Measurements from ENCODE around the gene PTPRN2. TPM values are rescaled to one million over a fixed set of nuclear protein-coding genes. Genes with fewer than 3 reads are reported as not detected.

The PTPRN2 gene
- total RNA-seq, 1 experiment from 2014 or later: not detected

DNA sequence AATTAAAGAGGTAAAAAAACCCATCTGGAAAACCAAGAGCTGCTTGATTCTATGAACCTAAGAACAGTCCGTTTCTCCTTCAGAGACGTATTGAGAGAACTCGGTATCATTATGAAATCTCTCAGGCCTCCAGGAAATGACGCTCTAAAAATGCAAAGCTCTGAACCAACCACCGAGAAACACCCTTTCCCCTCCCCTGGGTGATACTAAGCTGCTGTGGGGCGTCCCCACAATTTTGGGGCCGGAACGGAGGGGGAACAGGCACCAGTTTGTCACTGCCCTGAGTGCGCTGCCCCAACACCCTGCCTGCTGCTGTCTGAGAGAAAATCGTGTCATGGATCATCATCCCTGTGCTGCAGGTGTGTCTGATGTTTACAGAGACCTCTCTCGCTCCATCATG lies 741.4 kb downstream of the PTPRN2 start:
- ChIA-PET POLR2A (ENCODE audit: unreplicated experiment) (no interaction called here), CTCF (no interaction called here)
- no peak overlapping the region for H2AFZ ChIP-seq
- H3K79me2 ChIP-seq (ENCODE audit: low read depth): no peaks in the 10 kb centered on the region
- TF ChIP-seq EZH2 (IDR thresholded peaks at IDR 0.05; ENCODE audit: low read depth): 0 out of 2 replicates have a peak, but pooled peaks have one; percentile 23
- no peak for TF ChIP-seq CTCF (conservative IDR thresholded peaks at IDR 0.05)
- no peaks in the 10 kb centered on the region for H3F3A ChIP-seq (ENCODE audit: insufficient read depth, low read depth)
- H3K36me3 ChIP-seq (ENCODE audit: low read depth): no peaks in the 10 kb centered on the region
- H3K9me2 ChIP-seq (ENCODE audit: insufficient read depth): no peaks in the 10 kb centered on the region
- no TSS peak for BruUV-seq (replicated peaks)
- no peaks in the 10 kb centered on the region for H4K20me1 ChIP-seq (ENCODE audit: insufficient read depth)
- intact Hi-C loops (cut with micrococcal nuclease; ENCODE audit: unreplicated experiment): no loop called here
- no peaks in the 10 kb centered on the region for H3K9me3 ChIP-seq (ENCODE audit: insufficient read depth, low read depth)
- H3K4me3 ChIP-seq: no peak overlapping the region
- H3K27ac ChIP-seq: no peak overlapping the region
- H3K4me1 ChIP-seq (replicated peaks; ENCODE audit: insufficient read depth): no peaks in the 10 kb centered on the region
- no peak overlapping the region for H3K4me2 ChIP-seq
- H3K27me3 ChIP-seq (ENCODE audit: insufficient read depth, low read depth): peaks cover 99% of the 10 kb centered on the region
- no peak for DNase-seq

GRCh38 chr7:157845203-157845835 lies 742.3 kb downstream of the PTPRN2 start:
- intact Hi-C loops (cut with micrococcal nuclease; ENCODE audit: unreplicated experiment): no loop called here
- H3K4me3 ChIP-seq: no peak overlapping the region
- POLR2A ChIA-PET (ENCODE audit: unreplicated experiment): no interaction called here
- H3K4me2 ChIP-seq: no peak overlapping the region
- H2AFZ ChIP-seq: no peak overlapping the region
- no peak overlapping the region for H3K27ac ChIP-seq
- H3K4me1 ChIP-seq (replicated peaks; ENCODE audit: insufficient read depth): no peaks in the 10 kb centered on the region
- TF ChIP-seq CTCF (conservative IDR thresholded peaks at IDR 0.05) (no peak), EZH2 (IDR thresholded peaks at IDR 0.05; ENCODE audit: low read depth) (no peak)
- no peaks in the 10 kb centered on the region for H4K20me1 ChIP-seq (ENCODE audit: insufficient read depth)
- CTCF ChIA-PET: no interaction called here
- peaks cover 99% of the 10 kb centered on the region for H3K27me3 ChIP-seq (ENCODE audit: insufficient read depth, low read depth)
- H3K36me3 ChIP-seq (ENCODE audit: low read depth): no peaks in the 10 kb centered on the region
- H3K9me2 ChIP-seq (ENCODE audit: insufficient read depth): no peaks in the 10 kb centered on the region
- H3F3A ChIP-seq (ENCODE audit: insufficient read depth, low read depth): no peaks in the 10 kb centered on the region
- no TSS peak for BruUV-seq (replicated peaks)
- no peaks in the 10 kb centered on the region for H3K9me3 ChIP-seq (ENCODE audit: insufficient read depth, low read depth)
- H3K79me2 ChIP-seq (ENCODE audit: low read depth): no peaks in the 10 kb centered on the region
- DNase-seq: no peak

DNA sequence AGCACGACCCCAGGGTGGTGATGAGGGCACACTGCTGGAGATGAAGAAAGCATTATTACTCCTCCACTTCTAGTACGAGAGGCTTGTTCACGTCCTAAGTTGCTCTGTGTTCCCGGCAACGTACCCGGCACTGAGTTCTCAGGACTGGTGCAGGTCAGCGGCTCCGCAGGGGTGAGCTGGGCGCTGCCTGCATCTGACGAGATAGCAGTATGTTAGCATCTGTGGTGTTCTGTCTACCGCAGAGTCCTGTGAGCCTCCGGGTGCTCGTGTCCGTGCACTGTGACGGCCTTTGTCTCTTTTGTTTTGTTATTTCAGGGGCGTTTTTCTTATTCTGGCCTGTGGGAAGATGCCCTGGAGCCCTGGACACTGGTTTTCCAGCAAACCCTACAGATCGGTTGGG lies 743.0 kb downstream of the PTPRN2 start:
- no peaks in the 10 kb centered on the region for H3K4me1 ChIP-seq (replicated peaks; ENCODE audit: insufficient read depth)
- H3K9me3 ChIP-seq (ENCODE audit: insufficient read depth, low read depth): no peaks in the 10 kb centered on the region; the same call in 1 of the 2 replicates
- POLR2A ChIA-PET (ENCODE audit: unreplicated experiment): no interaction called here
- no peak for DNase-seq
- H2AFZ ChIP-seq: no peak overlapping the region
- TF ChIP-seq EZH2 (IDR thresholded peaks at IDR 0.05; ENCODE audit: low read depth) (no peak), CTCF (conservative IDR thresholded peaks at IDR 0.05) (no peak)
- no TSS peak for BruUV-seq (replicated peaks)
- H3K79me2 ChIP-seq (ENCODE audit: low read depth): no peaks in the 10 kb centered on the region
- H3K27me3 ChIP-seq (ENCODE audit: insufficient read depth, low read depth): peaks cover 93% of the 10 kb centered on the region
- H4K20me1 ChIP-seq (ENCODE audit: insufficient read depth): no peaks in the 10 kb centered on the region
- intact Hi-C loops (cut with micrococcal nuclease; ENCODE audit: unreplicated experiment): no loop called here
- H3K27ac ChIP-seq: no peak overlapping the region
- H3K4me2 ChIP-seq: no peak overlapping the region
- H3K4me3 ChIP-seq: no peak overlapping the region
- CTCF ChIA-PET: no interaction called here
- no peaks in the 10 kb centered on the region for H3K9me2 ChIP-seq (ENCODE audit: insufficient read depth)
- no peaks in the 10 kb centered on the region for H3K36me3 ChIP-seq (ENCODE audit: low read depth)
- no peaks in the 10 kb centered on the region for H3F3A ChIP-seq (ENCODE audit: insufficient read depth, low read depth)

Data from PC-9 (cell line).